NCI-H1105 treated with DMSO at 0.1 percent for 48 hours (cell line): ENCODE results near the gene TFAP2D.

ENCODE experiments used
- DNase-seq: peaks from one replicate; lab custom pipeline; 2025; lab: John Stamatoyannopoulos, UW

The TFAP2D gene

DNA sequence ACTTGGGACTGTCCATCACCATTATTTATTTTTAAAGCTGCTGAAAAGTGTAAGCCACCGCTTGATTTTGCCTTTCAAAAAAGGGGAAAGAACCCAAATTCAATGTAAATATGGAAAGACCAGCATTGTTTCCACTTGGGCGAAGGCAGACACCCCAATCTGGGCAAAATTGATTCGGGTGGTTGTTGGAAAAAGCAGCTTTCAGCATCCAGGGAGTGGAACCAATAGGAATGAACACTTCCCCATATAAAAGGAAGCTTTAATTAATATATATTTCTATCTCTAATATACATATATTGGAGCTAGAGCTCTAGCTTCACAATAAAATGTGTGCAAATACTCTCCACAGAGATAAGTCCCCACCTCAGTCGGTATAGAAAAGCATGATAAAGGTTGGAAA, at the start of gene TFAP2D:
Gene TFAP2D, plus strand, starts transcription at position 301 of the 400 bp plus-strand sequence. CDS start 530 bp downstream, outside the sequence.
- no peak for DNase-seq

DNA sequence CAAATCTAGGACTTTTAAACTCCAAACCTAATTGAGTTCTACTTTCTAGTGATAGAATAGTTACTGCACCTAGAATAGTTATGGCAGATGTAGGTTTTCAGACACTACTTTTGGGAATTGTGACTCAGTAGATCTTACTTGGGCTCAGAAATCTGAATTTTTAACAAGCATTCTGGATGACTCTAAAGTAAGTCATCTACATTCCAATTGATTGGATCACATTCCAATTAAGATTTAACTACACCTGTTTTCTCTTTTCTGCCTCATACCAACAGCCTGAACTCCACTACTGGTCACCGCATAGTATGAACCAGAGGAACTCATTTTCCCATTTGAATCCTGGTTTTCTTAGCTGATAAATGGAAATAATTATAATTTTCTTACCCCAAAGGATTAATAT, 49.5 kb upstream of the TFAP2D start:
- DNase-seq = no peak

DNA sequence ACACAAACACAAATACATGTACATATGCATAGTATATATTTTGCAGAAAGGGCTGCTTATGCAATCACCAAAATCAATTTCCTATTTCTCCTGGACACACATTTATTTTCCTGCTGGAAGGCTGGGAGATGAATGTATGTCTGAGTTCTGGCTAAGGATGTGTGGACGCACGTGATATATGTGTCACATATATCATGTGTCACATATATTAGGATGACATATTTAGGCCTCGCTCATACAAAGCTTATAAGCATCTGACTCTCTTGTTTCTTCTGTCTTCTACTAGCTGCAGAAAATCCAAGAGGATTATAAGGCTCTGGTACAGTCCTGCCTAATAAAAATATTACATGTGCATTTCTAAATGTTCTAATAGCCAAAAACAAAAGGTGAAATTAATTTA, 47.2 kb upstream of the TFAP2D start:
- DNase-seq = no peak

DNA sequence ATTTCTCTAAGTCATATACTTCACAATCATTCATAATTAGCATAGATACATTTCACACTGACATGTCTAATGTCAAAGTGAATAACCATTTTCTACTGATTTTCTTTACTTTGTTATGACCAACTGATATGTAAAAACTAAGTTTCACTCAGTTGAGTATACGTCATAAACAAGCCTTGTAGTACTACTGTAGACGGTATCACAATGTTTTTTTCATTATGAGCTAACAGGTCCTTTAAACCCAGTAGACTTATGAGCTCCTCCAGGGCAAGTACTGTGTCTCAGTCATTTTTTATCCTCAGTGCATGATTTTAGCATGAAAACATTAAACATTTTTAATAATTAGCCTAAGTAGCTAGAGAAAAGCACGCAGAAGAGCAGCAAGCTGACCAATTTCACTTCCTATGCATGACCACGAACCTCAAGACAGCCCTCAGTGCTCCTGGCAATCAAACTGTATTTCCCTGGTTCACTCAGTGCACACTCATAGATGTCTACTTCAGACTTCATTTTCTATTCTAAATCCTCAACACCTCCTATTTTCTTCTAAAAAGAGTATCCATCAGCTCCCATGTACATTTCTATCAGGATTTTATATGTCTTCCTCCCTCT, 32.0 kb upstream of the TFAP2D start:
- DNase-seq = no peak

DNA sequence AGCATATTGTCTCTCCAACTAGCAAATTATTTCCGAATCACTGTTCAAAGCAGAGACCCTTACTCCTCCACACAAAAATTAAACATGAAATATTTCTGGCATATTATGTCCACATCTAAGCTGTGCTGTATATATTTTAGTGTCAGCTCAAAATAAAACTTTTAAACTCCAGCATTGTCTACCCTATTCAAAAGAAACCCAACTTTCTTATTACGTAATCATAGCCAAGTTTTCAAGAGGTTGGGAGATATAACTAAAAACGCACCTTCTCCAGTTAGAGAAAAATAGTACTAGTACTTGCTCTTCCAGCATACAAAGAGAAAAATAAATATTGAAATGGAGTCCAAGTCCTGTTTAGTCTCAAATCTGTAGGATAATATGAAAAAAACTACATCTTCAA, 24.1 kb upstream of the TFAP2D start:
- DNase-seq = no peak

DNA sequence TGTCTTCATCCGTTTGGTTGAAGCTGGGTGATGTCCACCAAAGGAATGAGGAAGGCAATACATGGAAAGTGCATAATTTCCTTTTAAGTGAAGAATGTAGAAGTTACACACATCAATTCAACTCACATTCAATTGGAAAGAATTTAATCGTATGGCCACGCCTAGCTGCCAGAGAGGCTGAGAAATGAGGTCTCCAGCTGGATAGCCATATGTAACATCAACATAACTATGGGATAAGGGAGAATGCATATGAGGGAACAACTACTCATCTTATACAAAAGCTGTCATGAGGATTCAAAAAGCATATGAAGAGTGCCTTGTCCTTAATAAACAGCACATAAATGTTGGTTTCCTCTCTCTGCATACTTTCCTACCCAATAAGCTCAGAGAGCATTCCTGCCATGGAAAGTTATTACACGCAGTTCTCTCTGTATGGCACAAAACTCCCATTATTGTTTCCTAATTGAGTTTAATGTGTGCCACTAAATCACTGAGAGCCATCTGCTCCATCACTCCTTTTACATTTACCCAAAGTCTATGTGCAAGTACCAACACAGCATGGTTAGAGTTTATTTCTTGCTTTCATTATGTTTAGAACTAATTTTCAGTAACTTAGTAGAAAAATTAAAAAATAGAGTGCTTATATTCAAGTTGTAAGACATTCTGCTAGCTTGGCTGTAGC, 21.4 kb upstream of the TFAP2D start:
- DNase-seq = no peak

DNA sequence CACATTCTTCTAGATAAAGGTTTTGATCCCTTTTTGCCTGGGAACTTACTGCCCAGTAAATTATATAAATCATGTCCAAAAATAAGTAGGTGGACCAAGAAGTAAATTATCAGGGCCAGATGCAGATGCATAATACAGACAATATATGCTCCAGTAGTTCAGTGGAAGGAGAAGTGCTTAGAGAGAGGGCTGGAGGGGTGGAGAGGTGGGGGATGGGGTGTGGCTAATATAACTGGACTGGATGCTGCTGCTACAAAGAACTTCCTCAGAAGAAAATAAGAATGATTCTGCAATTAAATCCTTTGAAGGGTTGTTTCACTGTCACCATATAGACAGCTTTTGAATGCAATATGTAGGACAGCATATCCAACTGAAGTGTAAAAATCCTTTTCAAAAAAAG, 14.8 kb upstream of the TFAP2D start:
- no peak for DNase-seq

DNA sequence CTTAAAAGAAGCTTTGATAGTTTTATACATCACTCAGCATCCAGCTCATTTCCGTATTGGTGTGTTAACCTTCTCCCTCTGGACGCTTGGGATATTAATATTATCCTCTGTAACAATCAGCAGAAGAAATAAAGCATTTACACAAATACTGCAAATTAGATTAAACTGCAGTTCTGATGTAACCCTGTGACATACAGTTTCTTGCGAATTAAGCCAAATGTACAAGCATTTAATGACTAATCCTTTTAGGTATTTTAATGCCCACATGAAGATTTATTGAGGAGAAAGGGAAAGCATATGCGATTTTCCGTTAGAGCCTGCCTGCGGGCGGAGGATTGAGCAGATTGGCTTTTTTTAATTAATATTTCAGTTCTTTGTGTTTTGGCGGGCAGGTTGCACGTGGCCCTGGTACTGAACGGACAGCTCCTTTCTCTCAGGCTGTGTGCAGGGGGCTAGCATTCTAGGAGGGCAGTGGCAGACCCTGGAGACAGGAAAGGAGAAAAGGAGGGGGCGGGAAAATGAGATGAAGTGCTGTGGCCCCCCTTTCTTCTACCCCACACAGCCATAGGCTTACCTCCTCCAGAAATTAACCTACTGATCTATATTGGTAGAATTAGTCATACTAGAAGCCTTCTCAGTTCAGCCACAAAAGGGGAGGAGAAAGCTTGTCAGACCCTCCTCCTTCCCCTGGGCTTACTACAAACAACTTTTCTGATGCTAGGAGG, 14.1 kb upstream of the TFAP2D start:
- DNase-seq = no peak

DNA sequence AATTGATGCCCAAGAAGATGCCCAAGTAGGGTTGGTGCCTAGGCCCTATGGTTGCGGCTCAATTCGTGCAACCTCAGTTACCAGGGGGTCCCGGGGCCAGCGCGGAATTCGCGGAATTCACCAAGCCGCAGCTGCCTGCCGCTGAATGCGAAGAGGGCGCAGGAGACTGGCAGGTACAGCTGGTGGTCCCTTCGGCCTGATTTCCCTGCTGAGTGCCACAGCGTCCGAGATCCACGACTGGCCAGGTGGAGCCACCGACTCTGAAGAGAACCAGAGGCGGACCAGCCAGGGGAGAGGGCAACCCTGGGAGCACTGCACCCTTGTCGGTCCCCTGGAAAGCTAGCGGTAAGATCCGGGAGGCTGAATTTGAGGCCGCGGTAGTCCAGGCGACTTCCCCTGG, 6.8 kb upstream of the TFAP2D start:
- DNase-seq = no peak

DNA sequence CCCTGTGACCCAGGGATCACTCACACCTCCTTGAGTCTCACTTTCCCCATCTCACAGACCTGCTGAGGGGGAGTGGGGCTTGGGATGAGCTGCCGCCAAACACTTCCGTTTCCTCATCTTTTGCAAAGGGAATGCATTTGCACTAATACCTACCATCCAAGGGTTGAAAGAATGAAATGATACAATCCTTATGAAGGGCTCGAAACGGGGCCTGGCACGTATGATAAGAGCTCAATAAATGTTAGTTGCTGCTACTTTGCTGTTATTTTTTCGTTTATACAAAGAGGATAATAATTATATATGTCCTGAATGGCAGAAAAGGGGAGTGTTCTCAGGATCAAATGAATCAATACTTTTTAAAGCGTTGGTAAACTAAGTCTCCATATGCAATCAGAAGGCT, 6.1 kb upstream of the TFAP2D start:
- DNase-seq = no peak

DNA sequence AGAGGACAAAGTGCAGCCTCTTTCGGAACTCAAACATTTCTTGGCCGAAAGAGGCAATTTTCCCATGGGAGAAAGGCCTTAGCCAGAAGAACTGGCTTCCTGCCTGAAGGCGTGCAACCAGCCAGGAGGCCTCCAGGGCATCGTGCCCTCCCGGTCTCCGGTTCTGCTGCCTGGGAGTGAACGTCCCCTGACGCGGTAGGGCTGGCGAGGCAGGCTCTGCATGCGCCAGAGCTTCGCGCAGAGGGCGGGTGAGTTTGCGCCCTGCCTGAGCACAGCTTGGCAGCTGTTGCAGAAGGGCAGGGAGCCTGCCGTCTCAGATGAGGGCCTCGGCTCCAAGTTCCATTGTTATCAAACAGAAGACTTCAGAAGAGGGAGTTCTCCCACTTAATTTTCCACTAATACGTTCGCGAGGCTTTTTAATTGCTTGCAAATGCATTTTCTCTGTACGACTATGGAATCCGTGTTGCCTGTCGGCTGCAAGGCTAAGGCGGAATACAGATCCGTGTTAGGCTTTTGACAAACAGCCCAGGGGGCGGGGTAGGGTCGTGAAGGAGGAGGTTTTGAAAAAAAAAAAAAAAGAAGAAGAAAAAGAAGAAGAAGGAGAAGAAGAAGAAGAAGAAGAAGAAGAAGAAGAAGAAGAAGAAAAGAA, 5.5 kb upstream of the TFAP2D start:
- DNase-seq = peak; percentile 85

DNA sequence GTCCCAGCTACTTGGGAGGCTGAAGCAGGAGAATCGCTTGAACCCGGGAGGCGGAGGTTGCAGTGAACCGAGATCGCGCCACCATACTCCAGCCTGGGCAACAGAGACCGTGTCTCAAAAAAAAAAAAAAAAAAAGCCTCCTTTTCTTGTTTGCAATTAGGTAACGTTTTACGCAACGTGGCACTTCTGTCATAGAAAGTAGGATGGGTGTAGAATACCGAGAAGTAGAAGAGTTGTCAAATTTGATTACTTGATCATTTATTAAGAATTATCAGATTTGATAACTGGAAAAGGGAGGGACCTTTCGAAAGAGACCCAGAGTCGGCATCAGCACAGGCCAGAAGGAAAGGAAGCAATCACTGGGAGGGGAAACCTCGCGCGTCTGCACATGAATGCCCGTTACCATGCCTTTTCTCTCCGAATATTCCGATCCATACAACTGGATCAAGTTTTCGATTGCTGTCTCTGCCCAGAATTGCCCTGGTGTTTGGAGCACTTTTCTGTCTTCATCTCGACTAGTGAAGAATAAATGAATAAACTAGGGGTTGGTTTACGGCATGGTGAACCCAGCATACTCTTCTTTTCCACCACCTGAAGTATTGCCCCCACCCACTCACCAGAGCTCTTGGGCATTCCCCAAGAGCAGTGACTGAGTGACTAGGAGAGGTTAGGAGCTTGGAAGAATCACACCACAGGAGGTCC, 4.5 kb upstream of the TFAP2D start:
- no peak for DNase-seq

DNA sequence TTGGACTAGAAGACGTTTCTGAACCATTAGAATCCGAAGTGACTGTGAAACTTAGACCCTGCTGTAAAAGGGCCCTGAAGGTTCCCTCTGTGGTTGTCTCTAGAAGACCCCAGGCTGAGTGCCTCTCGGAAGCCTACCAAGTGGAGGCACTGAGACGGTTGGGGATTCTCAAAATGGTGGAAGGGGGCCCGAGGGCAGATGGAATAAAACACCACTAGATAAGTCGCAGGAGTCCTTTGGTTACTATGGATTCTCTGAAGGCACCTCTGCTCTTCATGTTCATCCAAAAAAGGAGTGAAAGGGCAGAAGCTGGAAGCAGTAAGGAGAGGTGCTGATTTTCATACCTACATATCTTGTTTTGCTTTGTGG, 4.0 kb upstream of the TFAP2D start:
- DNase-seq = no peak

DNA sequence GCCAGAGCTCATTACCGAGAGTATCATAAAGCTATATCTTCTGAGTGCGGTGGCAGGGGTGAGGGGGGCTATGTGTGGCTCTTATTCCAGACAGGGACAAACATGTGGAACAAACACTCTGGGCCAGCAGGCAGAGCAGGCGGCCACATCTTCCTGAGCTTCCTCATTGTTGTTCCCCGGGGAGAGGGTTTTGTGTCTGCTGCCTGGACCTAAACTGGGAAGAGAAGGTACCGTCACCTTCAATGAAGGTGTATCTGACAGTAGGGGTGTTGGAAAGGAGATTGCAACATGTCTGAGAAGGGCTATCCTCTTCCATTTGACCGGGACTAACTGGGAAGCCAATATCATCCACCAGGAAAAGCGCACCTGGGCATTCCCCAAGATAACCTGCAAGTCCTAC, 1.6 kb upstream of the TFAP2D start:
- DNase-seq = no peak

DNA sequence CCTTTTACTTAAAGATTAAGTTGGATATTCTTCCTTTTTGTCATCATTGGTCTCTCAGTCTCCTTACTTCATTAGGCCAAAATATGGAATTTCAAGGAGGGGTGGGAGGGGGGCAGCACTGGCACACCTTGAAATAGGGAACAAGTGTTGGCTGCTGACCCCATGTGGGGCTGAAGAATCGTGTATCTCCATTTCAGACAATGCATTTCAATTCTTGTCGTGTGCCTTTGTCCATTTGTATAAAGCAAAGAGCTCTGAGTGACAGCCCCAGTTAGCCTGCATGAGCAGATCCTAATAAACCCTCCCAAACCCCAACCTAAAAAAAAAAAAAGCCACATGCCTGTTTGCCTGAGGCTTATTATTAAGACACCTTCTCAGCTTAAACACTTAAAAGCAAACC, 1.0 kb upstream of the TFAP2D start:
- DNase-seq = no peak

DNA sequence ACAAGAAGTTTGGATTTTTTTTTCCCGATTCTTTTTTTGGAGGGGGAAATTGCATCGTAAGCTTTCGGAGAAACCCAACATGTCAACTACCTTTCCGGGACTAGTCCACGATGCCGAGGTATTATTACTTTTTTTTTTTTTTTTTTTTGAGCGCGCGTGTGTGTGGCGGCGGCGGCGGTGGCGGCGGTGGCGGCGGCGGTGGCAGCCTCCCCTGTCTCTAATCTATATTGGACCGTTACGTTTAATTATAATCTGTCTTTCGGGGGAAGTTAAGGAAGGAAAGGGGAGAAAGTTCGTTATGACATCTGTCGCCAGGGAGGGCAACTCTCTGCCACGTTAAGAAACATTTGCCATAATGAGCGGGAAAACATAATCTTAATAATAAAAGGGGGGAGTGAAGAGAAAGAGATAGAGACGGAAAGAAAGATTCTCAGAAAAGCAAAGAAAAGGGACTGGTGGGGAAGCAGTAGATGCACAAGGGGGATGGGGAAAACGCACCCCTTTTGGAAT, 706 bp downstream of the TFAP2D start:
- DNase-seq = no peak

DNA sequence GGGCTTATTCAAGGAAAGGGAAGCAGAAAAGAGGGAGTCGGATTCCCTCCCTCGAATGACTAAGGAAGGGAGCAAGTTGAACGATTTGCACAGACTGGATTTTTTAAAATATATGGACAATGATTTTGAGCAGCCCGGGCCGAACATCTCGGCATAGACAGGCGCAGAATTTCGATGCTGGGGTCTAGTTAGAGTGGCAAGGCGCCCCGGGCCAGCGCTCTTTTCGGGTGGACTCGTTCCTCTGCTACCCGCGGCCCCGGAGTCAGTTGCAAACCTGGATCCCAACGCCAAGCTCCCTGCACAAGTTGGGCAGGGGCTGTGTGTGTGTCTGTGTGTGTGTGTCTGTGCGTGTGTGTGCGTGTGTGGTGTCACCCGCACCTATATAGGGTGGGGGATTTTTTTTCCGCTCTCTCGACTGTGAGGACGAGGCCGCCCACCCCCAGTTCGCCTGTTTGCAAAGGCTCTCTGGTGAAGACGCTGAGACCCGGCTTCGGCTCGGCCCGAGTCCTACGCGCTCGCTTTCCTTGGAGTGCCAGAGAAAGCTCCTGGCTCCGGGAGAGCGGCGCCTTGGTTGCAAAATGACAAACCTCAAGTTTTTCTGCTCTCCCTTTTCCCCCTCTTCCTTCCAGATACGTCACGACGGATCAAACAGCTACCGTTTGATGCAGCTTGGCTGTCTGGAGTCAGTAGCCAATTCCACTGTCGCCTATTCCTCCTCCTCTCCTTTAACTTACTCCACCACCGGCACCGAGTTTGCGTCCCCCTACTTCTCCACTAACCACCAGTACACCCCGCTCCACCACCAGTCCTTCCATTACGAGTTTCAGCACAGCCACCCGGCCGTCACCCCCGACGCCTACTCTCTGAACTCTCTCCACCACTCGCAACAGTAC, 1.4 kb downstream of the TFAP2D start:
- DNase-seq = no peak

DNA sequence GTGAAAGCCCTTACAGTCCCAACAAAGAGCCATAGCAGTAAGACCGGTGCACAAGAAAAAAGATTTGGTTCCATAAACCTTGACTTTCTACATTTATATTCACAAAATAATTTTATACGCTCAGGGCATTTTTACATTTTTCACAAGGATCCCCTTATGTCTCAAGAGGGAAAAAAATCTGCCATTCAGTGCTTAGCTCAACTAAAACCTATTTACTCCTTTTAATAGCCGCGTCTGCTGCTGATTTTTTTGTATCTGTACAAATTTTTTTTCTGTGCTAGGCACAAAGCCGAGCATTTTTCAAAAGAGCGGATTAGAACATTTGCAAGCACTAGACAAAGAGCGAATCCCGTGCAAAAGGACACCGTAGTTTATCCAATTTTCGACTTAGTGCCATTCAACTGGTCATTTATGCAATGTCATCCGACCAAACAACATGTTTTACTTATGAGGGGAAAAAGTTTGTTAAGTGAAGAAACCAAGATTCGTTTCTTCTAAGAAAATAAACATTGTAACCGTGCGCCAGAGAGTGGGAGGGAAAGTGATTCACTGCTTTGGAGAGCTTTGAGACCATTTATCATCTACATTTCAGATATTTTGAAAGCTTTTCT, 3.7 kb downstream of the TFAP2D start:
- DNase-seq = no peak

DNA sequence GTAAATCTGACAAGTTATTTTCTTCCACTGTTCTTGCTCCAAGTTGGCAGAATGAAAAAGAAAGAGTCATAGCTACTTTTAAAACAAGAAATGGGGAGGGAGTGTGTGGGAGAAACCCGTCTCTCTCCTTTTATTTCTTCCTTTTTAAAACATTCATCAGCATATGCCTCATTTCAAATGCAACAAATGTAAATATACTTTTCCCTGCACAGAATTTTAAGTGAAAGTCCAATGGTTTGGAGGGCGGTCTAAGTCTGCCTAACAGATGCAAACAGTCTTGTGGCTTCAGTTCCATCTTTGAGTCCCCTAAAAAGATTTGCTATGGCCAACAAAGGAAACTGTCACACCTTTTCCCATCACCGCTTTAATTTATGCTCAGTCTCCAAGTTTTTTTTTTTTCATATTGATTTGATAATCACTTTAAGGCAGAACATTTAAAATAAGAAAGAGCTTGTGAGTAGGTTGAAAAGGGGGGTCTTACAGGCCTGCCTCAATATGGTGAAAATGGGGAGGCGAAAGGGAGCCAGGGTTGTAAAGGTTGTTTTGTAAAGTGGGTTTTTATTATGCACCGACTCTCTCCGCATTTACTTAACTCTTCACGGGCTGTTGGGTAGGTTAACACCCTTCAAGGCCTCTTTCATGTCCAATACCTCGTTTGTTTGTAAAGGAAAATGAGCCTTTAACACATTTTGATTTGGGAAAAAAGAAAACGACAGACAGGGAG, 4.6 kb downstream of the TFAP2D start:
- DNase-seq = no peak

DNA sequence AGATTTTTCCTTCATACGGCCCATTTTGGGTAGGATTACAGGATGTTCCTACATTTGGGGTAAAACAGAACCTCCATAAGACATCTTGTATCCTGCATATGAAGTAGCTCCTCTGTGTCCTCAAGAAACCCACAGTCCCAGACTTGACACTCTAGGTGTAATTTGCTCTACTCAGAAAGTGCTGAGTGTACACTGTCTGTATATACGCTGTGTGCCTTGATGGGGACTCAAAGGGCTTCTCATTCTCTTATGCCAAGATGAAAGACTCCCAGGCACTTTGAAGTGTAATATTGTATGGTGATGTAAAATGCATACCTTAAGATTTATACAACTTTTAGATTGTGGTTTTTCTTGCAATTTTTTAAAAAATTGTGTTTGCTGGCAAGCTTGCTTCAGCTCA, 5.2 kb downstream of the TFAP2D start:
- no peak for DNase-seq
